ENCODE results near the gene SHROOM2.

The SHROOM2 gene

GRCh38 chrX:9871701-9872268 is 85.6 kb downstream of the SHROOM2 start:
- TF ChIP-seq CTCF (IDR thresholded peaks at IDR 0.05; ENCODE audit: insufficient read depth, low read depth, low read length, missing control alignments): no peak
- DNase-seq (ENCODE audit: low read depth): no peak
- H3K4me3 ChIP-seq (ENCODE audit: low read depth, low read length): no peak overlapping the region

- TF ChIP-seq CTCF (IDR thresholded peaks at IDR 0.05; ENCODE audit: insufficient read depth, low read depth, low read length, missing control alignments): no peak
- no peak overlapping the region for H3K4me3 ChIP-seq (ENCODE audit: low read depth, low read length)
- no peak for DNase-seq (ENCODE audit: low read depth)
Measured at GRCh38 chrX:9873360-9873759, 87.1 kb downstream of the SHROOM2 start.

- DNase-seq (ENCODE audit: low read depth): peak; percentile 52
- peak; percentile 50 for TF ChIP-seq CTCF (IDR thresholded peaks at IDR 0.05; ENCODE audit: insufficient read depth, low read depth, low read length, missing control alignments)
- H3K4me3 ChIP-seq (ENCODE audit: low read depth, low read length): no peak overlapping the region
Measured at GRCh38 chrX:9873952-9874351, 87.7 kb downstream of the SHROOM2 start.

- no peak for DNase-seq (ENCODE audit: low read depth)
- no peak overlapping the region for H3K4me3 ChIP-seq (ENCODE audit: low read depth, low read length)
- no peak for TF ChIP-seq CTCF (IDR thresholded peaks at IDR 0.05; ENCODE audit: insufficient read depth, low read depth, low read length, missing control alignments)
Measured at GRCh38 chrX:9874483-9874882, 88.3 kb downstream of the SHROOM2 start.

- no peak overlapping the region for H3K4me3 ChIP-seq (ENCODE audit: low read depth, low read length)
- no peak for DNase-seq (ENCODE audit: low read depth)
- TF ChIP-seq CTCF (IDR thresholded peaks at IDR 0.05; ENCODE audit: insufficient read depth, low read depth, low read length, missing control alignments): no peak
Measured at GRCh38 chrX:9875801-9876200, 89.6 kb downstream of the SHROOM2 start.

- H3K4me3 ChIP-seq (ENCODE audit: low read depth, low read length): no peak overlapping the region
- TF ChIP-seq CTCF (IDR thresholded peaks at IDR 0.05; ENCODE audit: insufficient read depth, low read depth, low read length, missing control alignments): no peak
- no peak for DNase-seq (ENCODE audit: low read depth)
Measured at GRCh38 chrX:9876201-9876600, 90.0 kb downstream of the SHROOM2 start.

- no peak overlapping the region for H3K4me3 ChIP-seq (ENCODE audit: low read depth, low read length)
- no peak for DNase-seq (ENCODE audit: low read depth)
- no peak for TF ChIP-seq CTCF (IDR thresholded peaks at IDR 0.05; ENCODE audit: insufficient read depth, low read depth, low read length, missing control alignments)
Measured at GRCh38 chrX:9878146-9878820, 92.1 kb downstream of the SHROOM2 start.
